GM04503 (cell line): ENCODE data around the gene TRAPPC14.

Experiments used
- DNase-seq: peaks from one replicate; pipeline ENCODE4 v3.0.0-alpha.2; 2012; ENCODE audit warnings: low read depth

TRAPPC14 gene

GRCh38 chr7:100173806-100174495 lies 15.4 kb upstream of the TRAPPC14 start:
- no peak for DNase-seq

DNA sequence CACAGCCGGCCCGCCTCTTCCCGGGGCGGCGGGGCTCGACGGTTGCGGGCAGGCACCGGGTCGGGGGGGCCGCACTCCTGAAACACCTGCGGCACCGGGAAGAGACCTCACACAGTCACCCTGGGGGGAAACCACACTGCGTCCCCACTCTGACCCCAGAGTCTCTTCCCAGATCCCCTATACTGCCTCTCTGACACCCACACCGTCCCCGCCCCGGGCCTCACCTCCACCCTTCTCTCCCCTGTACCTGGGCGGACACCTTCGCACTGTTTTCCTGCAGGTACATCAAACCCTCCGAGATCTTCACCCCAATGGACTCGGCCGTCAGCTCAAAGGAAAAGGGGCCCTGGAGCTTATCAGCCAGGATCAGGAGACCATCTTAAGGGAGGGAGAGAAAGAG lies 13.3 kb upstream of the TRAPPC14 start:
- no peak for DNase-seq

DNA sequence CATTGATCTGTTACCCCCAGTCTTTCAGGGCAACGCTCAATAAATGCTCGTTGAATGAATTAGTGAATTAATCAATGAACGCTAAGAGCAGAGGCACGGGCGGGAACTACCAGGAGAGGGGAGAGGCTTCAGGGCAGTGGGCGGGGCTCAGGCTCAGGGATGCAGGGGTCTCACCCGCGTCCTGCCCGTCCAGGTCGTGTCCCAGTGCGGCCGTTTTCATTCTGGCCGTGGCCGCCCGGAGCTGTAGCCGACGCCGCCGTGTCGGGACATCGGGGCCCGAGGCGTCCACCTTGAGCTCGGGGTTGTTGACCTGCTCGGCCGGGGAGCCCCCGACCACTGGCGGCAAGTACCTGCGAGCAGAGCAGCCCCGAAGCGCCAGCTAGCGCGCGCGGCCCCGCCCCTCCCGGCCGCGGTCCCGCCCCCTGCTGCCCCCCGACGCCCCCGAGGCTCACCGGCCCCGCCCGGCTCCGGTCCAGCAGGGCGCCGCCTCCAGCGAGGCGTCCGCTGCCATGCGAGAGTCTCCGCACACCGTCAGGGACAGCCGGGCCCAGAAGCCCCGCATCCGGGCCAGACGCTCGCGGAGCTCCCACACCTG lies 12.7 kb upstream of the TRAPPC14 start:
- DNase-seq, result no peak

GRCh38 chr7:100170101-100170897 lies 11.8 kb upstream of the TRAPPC14 start:
- DNase-seq, result no peak

DNA sequence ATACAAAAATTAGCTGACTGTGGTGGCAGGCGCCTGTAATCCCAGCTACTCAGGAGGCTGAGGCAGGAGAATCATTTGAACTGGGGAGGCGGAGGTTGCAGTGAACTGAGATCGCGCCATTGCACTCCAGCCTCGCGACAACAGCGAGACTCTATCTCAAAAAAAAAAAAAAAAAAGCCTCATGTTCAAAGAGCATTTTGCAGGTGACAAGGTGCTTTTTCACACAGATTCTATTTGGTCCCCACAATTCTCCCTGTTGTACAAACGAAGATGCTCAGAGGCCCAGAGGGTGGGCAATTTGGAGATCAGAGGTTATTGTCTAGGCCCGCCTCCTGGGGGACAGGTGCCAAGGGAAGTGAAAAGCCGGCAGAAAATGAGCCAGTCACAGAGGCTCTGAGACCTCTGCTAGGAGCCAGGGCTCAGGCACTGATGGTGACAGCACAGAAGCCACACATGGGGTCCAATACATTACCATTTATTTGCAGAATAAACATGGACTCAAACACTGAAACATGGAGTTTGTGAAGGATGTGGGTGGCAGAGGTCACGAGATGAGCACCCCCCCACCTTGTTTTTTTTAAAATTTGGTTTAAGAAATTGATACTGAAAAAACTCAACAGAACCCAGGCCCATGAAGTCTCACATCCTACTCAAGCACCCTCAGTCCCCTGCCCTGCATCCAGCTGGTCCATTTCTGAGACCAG lies 10.8 kb upstream of the TRAPPC14 start:
- DNase-seq, result no peak

GRCh38 chr7:100167912-100168323 lies 9.4 kb upstream of the TRAPPC14 start:
- DNase-seq, result no peak

DNA sequence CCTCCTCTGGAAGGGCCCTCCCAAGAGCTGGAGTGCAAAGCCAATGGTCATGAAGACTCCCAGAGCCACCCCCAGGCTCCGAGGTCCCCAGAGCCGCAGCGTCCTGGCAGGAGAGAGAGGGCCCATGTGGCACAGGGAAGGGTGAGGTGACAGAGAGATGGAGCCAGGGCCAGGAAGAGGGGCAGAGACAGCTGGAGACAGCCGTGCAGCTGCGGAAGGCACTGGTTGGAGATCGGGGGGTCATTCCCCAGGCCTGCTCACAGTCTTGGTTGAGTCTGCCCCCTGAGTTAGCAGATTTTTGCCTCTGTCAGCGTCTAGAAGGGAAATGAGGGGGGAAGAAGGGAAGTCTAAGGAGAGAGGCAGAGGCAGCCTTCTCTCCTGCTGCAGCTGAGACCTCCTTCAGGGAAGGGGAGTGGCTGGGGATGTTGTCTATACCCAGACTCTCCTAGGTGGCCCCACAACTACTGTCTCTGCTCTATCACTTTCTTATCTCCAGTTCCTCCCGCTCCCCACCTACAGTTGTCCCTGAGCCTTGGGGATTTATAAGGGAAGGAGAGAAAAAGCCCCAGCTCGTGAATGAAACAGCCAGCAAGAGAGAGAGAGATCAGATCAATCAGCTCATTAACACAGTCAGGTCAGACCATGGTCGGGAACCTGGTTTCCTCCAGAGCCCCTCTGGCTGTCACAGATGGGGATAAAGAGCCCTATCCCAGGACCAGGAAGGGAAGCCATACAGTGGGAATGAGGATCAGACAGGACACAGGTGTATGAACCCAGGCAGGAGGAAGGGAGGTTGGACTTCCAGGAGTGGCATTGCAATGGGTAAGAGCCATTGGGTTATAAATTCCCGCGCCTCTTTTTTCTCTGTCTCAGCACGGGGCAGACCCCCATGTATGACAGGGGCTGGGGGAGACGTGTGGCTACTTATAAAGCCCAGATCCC lies 8.7 kb upstream of the TRAPPC14 start:
- no peak for DNase-seq

DNA sequence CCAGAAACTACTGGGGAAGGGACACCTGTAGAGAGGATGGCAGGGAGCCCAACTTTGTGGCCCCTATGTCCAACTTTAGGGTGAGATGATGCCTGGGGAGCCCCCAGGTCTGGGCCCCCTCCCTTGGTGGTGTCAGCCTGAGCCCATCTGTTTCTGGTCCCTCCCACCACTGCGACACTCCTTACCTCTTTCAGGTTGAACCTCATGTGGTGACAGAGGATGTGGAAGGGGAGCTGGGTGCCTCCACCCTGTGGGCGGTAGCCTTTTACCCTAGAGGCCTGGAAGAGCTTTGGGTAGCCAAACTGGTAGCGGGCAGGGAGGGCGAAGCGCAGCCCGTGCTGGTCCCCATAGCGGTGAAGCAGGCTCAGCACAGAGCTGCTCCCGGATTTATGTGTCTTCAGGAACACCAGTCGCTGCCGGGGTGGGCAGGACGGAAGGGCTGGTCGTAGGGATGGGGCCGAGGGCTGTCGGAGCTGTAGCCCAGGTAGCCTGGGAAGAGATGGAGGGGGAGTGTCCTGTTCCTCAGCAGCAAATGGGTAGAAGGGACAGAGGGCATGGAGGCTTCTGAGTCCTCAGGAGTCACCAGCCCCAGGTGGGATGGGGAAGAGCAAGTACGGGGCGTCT lies 7.9 kb upstream of the TRAPPC14 start:
- no peak for DNase-seq

DNA sequence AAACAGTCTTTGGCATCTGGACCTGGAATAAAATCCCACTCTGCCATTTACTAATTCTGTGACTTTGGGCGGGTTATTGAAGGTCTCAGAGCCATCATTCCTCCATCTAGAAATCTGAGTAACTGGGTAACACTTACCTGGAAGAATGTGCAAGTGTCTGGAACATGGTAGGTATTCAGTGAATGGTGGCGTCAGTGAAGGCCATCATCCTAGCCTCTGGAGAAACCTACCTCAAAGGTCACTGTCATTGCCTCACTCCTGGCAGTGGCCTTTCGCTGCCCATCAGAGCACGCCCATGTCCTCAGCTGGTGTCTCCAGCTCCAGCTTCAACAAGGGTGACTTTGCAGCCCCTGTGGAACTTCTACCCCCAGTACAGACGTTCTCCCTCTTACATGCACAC lies 5.3 kb upstream of the TRAPPC14 start:
- DNase-seq, result no peak

- no peak for DNase-seq
Observed at GRCh38 chr7:100163006-100163531, 4.5 kb upstream of the TRAPPC14 start.

GRCh38 chr7:100160067-100160466 lies 1.5 kb upstream of the TRAPPC14 start:
- no peak for DNase-seq

DNA sequence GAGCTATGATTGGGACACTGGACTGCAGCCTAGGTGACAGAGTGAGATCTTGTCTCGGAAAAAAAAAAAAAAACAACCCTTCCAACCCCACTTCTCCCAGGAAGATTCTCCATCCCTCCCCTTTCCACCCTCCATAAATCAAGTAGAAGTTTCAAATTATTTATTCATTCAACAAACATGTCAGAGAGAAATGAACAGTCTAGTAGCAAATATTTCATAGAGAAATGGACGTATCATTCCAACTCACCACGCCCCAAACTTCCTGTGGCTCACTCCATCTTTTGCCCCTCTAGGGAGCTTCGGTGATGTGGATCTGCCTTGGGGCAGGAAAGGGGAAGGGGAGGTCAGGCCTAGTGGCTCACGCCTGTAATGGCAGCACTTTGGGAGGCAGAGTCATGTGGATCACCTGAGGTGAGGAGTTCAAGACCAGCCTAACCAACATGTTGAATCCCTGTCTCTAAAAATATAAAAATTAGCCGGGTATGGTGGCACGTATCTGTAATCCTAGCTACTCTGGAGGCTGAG lies 638 bp upstream of the TRAPPC14 start:
- no peak for DNase-seq

- no peak for DNase-seq
Observed at GRCh38 chr7:100157334-100158228, 942 bp downstream of the TRAPPC14 start.

DNA sequence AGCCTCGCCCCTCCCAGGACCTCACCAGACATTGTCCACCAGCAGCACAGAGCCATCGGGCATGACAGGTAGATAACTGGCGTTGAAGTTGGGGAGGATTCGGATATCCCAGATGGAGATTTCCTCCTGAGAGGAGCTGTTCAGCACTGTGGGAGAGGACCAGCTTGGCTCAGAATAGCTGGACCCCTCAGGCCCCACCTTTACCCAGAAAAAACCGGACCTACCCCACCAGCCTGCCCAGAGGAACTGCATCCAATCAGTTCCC lies 1.5 kb downstream of the TRAPPC14 start:
- no peak for DNase-seq

DNA sequence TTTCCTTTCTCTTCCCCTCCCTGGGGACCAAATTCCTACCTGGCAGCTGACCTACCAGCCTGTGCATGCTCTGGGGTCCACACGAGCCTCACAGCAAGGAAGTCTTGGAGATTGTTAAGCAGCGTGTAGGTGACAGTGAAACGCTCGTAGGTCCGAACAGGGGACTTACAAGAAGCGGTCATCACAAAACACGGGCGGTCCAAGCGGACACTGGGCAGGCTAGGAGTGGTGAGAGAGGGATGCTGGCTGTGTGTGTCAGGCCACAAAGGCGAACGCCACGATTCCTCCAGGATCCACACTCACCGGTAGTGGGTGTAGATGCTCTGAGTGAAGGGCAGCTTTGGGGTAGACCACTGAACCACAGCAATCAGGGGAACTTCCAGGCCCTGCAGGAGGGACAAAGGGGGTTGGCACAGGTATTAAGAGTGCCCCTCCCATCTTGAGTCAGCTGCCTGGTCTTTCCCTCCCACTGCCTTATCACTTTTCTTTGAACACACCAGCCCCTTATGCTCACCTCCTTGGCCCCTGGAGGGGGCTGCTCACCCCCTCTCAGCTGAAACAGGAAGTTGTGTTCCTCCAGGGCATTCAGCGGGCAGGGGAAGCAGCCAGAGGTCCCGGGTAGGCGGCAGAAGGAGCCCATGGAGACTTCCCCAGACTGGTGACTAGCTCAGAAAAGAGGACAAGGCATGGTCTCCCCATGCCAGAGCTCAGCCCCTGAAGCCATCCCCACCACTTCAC lies 2.0 kb downstream of the TRAPPC14 start:
- DNase-seq, result no peak

DNA sequence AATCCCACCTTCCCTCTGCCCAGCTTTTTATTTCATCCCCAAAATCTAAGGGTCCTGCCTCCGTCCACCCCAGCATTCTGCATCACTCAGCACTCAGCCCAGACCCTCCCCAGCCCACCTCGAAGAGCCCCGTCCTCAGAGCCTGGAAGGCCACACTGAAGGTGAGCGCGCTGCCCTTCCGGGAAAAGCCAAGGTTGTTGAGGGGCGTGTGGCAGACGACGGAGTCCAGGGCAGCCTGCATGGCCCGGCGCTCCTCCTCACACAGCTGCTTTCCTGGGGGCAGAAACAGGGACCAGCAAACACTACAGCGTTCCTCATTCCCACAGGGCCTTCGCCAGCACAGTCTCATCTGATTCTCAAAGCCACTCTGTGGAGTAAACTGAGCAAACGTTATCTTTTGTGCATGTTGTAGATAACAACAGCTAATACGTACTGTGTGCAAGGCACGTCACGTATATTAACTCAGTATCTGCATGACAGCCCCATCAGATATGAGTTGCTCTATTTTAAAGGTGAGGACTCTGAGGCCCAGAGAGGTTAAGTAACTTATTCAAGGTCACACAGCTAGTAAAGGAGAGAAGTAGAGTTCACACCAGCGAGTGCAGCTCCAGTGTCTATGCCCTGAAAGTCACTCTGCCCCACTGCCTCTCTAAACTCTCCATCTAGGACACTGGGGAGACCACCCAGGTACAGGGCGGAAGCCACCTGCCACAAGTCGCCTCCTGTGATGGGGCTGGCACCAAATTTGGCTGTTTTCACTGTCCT lies 2.8 kb downstream of the TRAPPC14 start:
- DNase-seq, result no peak

DNA sequence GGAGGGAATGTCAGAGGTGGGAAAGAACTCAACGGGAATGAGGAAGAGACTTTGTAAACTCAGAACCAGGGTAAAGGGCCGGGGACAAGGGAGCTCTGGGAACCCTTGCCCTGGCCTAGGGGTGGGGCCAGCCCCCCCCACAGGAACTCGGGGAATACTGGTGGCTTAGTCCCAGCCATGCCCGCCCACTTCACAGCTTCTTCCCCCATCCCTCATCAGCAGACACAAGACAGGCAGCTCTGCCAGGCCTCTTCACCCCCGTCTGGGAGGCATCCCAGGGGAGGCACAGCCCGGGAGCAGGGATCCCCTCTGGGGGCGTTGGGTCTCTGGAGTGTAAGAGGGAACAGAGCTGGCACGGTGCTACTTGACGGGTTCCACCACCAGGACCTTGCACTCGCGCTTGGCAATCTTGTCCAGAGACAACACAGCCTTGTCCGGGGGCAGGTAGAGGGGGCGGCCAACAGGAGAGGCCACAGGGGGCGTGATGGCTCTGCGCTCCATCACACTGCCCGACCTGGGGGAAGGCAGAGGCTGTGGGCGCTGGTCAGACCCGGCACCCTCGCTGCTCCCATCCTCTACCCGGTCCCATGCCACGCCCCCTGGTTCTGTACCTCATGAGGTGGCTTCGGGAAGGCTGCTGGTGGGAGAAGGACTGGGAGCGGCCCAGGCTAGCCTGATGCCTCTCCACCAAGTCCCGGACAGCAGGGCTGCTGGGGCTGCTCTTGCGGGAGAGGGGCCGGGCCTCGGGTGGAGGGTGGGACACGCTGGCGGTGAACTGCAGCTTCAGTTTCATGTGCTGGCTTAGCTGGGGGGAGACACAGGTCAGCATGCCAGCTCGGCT lies 3.7 kb downstream of the TRAPPC14 start:
- no peak for DNase-seq
